DMS153 treated with DMSO at 0.1 percent for 48 hours (cell line): ENCODE results near the gene RSBN1L.
A peak's percentile ranks its signal among the peaks of the same experiment; 100 is the strongest.
"Not testable (repeated sequence)": the region's sequence is repeated elsewhere in the genome, so short reads cannot be mapped to it uniquely, and the experiment has no call there.

Source experiments
- DNase-seq: peaks from one replicate; lab custom pipeline; 2025; ENCODE audit not compliant: unreplicated experiment; lab: John Stamatoyannopoulos, UW

RSBN1L gene

GRCh38 chr7:77765481-77765880 is 69.2 kb downstream of the RSBN1L start:
- DNase-seq = no peak

GRCh38 chr7:77765906-77766800 is 69.9 kb downstream of the RSBN1L start:
- DNase-seq = no peak

GRCh38 chr7:77766801-77767605 is 70.7 kb downstream of the RSBN1L start:
- DNase-seq = no peak

GRCh38 chr7:77770316-77770715 is 74.1 kb downstream of the RSBN1L start:
- DNase-seq = no peak

GRCh38 chr7:77771901-77772300 is 75.6 kb downstream of the RSBN1L start:
- no peak for DNase-seq

GRCh38 chr7:77778535-77778934 is 82.3 kb downstream of the RSBN1L start:
- no peak for DNase-seq

- no peak for DNase-seq
These were observed 86.1 kb downstream of the RSBN1L start for GRCh38 chr7:77782383-77782782.

- no peak for DNase-seq
These were observed 86.9 kb downstream of the RSBN1L start for GRCh38 chr7:77783111-77783510.

- DNase-seq = no peak
These were observed 87.3 kb downstream of the RSBN1L start for GRCh38 chr7:77783545-77783944.

- not testable (repeated sequence) for DNase-seq
These were observed 88.2 kb downstream of the RSBN1L start for GRCh38 chr7:77784426-77784825.

- DNase-seq = no peak
These were observed 89.8 kb downstream of the RSBN1L start for GRCh38 chr7:77786018-77786417.

- DNase-seq = no peak
These were observed 90.5 kb downstream of the RSBN1L start for GRCh38 chr7:77786741-77787140.

- DNase-seq = no peak
These were observed 92.2 kb downstream of the RSBN1L start for GRCh38 chr7:77788327-77788902.

- DNase-seq = peak; percentile 81
These were observed 95.1 kb downstream of the RSBN1L start for GRCh38 chr7:77791336-77791735.

GRCh38 chr7:77791956-77792355 is 95.7 kb downstream of the RSBN1L start:
- no peak for DNase-seq

GRCh38 chr7:77794000-77794399 is 97.7 kb downstream of the RSBN1L start:
- DNase-seq = no peak

GRCh38 chr7:77796109-77796508 is 99.8 kb downstream of the RSBN1L start:
- DNase-seq = no peak

GRCh38 chr7:77796960-77797359 is 100.7 kb downstream of the RSBN1L start:
- no peak for DNase-seq

- no peak for DNase-seq
These were observed 101.6 kb downstream of the RSBN1L start for GRCh38 chr7:77797734-77798393.

GRCh38 chr7:77798394-77799077 is 102.3 kb downstream of the RSBN1L start, which contains the start of the genes PHTF2 and TMEM60:
Gene PHTF2, plus strand, starts transcription at chr7:77798773.
Gene TMEM60, minus strand, starts transcription at chr7:77798434. Its CDS starts 4,061 bp downstream, at chr7:77794373.
- peak; percentile 98 for DNase-seq
